Colonic mucosa (tissue), 4 donors: ENCODE results near the gene TET1. TPM values are rescaled to one million over a fixed set of nuclear protein-coding genes. Genes with fewer than 3 reads are reported as not detected.
"Not testable (repeated sequence)": the region's sequence is repeated elsewhere in the genome, so short reads cannot be mapped to it uniquely, and the experiment has no call there.

Source experiments
- DNase-seq: peaks from one replicate; pipeline ENCODE4 v3.0.0-alpha.2; 2020
- H3K27ac ChIP-seq: fragments of 200-600 bp; one replicate; pipeline ENCODE4 v1.8.0; 2021
- H3K27me3 ChIP-seq: fragments of 200-600 bp; one replicate; pipeline ENCODE4 v1.8.0; 2021
- H3K36me3 ChIP-seq: fragments of 200-600 bp; one replicate; pipeline ENCODE4 v1.8.0; 2021
- H3K4me1 ChIP-seq: fragments of 200-600 bp; one replicate; pipeline ENCODE4 v1.8.0; 2021; ENCODE audit warnings: mild to moderate bottlenecking
- H3K4me3 ChIP-seq: fragments of 200-600 bp; one replicate; pipeline ENCODE4 v1.8.0; 2021
- H3K9ac ChIP-seq, 2 donors: one replicate each; pipeline ENCODE4 v1.7.0; 2013; ENCODE audit warnings: control low read depth in 2 of 2, low read depth in 2 of 2, low read length in 2 of 2
- H3K9me3 ChIP-seq: fragments of 200-600 bp; one replicate; pipeline ENCODE4 v1.8.0; 2021
- CTCF ChIP-seq: fragments of 200-600 bp; IDR thresholded peaks from one replicate; pipeline ENCODE4 v1.8.0; 2022; ENCODE audit warnings: antibody characterized with exemption, mild to moderate bottlenecking
- intact Hi-C: fragments of 100-400 bp; cut with DNase I; formaldehyde crosslinking; loops from one replicate; pipeline ENCODE4 v1.14.1; 2022
- total RNA-seq, 2 donors: library from RNA; stranded (reverse); fragmentation: NEBNext Ultra II Directional in 1 of 2; extraction: Animal tissue kit (Norgen Biotek cat#: 25700) in 1 of 2; gene quantifications; one replicate each; pipeline ENCODE4 v1.2.1, GENCODE V29; 2021
- donor health status: healthy.
- donor health status: DM: no; HTN: no; CAD: no.
- donor health status: DM: no; HTN: no; CAD: no.

The TET1 gene
- total RNA-seq, 2 donors from 2014 or later = 0.57 to 1.1 TPM

GRCh38 chr10:68705548-68705947 is 145.4 kb downstream of the TET1 start:
- TF ChIP-seq CTCF = no peak
- no peak overlapping the region for H3K9ac ChIP-seq
- no peaks in the 10 kb centered on the region for H3K9me3 ChIP-seq
- intact Hi-C loops = no loop called here
- no peaks in the 10 kb centered on the region for H3K27me3 ChIP-seq
- H3K4me3 ChIP-seq = no peak overlapping the region
- H3K36me3 ChIP-seq = no peaks in the 10 kb centered on the region
- H3K4me1 ChIP-seq = no peaks in the 10 kb centered on the region
- no peak for DNase-seq
- H3K27ac ChIP-seq = no peak overlapping the region

DNA sequence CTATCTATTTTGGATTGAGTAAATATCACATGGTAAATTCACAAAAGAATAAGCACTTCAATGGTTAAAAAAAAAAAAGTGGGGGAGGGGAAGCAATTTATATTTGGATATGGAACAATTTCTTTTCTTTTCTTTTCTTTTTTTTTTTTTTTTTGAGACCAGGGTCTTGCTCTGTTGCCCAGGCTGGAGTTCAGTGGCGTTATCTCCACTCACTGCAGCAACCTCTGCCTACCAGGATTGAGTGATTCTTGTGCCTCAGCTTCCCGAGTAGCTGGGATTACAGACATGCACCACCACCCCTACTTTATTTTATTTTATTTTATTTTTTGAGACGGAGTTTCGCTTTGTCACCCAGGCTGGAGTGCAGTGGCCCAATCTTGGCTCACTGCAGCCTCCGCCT is 148.8 kb downstream of the TET1 start:
- H3K36me3 ChIP-seq, H3K27ac ChIP-seq, H3K4me3 ChIP-seq, H3K9me3 ChIP-seq, H3K27me3 ChIP-seq, DNase-seq, H3K4me1 ChIP-seq, H3K9ac ChIP-seq, intact Hi-C loops: not testable (repeated sequence)

GRCh38 chr10:68713065-68713464 is 152.9 kb downstream of the TET1 start:
- intact Hi-C loops = loop anchor here (10.0 kb wide), 1 partner anchor 158 kb away; no protein-coding TSS in a partner anchor
- not testable (repeated sequence) for H3K36me3 ChIP-seq, H3K27ac ChIP-seq, H3K27me3 ChIP-seq, H3K9me3 ChIP-seq, H3K9ac ChIP-seq, DNase-seq, H3K4me3 ChIP-seq, H3K4me1 ChIP-seq

DNA sequence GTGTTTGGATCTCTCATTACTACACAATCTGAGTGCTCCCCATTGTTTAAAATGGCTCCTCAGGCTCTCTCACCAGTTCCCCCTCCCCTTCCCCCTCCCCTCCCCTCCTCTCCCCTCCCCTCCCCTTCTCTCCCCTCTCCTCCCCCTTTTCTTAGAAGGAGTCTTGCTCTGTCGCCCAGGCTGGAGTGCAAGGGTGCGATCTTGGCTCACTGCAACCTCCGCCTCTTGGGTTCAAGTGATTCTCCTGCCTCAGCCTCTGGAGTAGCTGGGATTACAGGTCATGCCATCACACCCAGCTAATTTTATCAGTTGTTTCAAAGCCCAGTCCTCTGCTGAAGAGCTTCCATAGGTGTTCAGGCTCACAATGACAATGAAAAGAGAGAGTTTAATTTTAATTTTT is 157.3 kb downstream of the TET1 start:
- intact Hi-C loops = loop anchor here (10.0 kb wide), 1 partner anchor 163 kb away; no protein-coding TSS in a partner anchor
- no peaks in the 10 kb centered on the region for H3K36me3 ChIP-seq
- DNase-seq = no peak
- H3K4me1 ChIP-seq = peaks cover 3% of the 10 kb centered on the region
- no peak for TF ChIP-seq CTCF
- H3K27me3 ChIP-seq = no peaks in the 10 kb centered on the region
- no peaks in the 10 kb centered on the region for H3K9me3 ChIP-seq
- no peak overlapping the region for H3K4me3 ChIP-seq
- no peak overlapping the region for H3K9ac ChIP-seq
- H3K27ac ChIP-seq = no peak overlapping the region

- intact Hi-C loops = no loop called here
- Histone ChIP-seq H3K9me3 (no peaks in the 10 kb centered on the region), H3K27ac (peak within 1 kb of the TSS; percentile 80), H3K36me3 (no peaks in the 10 kb centered on the region), H3K4me1 (peaks cover 6% of the 10 kb centered on the region), H3K9ac (peak within 1 kb of the TSS; percentile 66 to 99), H3K4me3 (peak within 1 kb of the TSS; percentile 82), H3K27me3 (no peaks in the 10 kb centered on the region)
- peak; percentile 96 for DNase-seq
- TF ChIP-seq CTCF = no peak
Measured at GRCh38 chr10:68720793-68721672, 160.9 kb downstream of the TET1 start, which contains the start of gene CCAR1. Gene CCAR1 (plus strand): TSS chr10:68721239. CDS start chr10:68722505, 1,266 bp downstream.

- H3K27me3 ChIP-seq = no peaks in the 10 kb centered on the region
- intact Hi-C loops = no loop called here
- no peak for DNase-seq
Measured at GRCh38 chr10:68721673-68722335, 161.7 kb downstream of the TET1 start.

More at GRCh38 chr10:68721673-68722335, 161.7 kb downstream of the TET1 start:
- Histone ChIP-seq H3K27ac (peak overlapping the region; percentile 80), H3K9ac (peak overlapping the region; percentile 66 to 99), H3K4me3 (peak overlapping the region; percentile 82), H3K9me3 (no peaks in the 10 kb centered on the region), H3K4me1 (peaks cover 6% of the 10 kb centered on the region), H3K36me3 (no peaks in the 10 kb centered on the region)
- no peak for TF ChIP-seq CTCF
